ENCODE results near the gene VAMP7. TPM values are rescaled to one million over a fixed set of nuclear protein-coding genes. Genes with fewer than 3 reads are reported as not detected.
"Not testable (repeated sequence)": the region's sequence is repeated elsewhere in the genome, so short reads cannot be mapped to it uniquely, and the experiment has no call there.

The VAMP7 gene
- total RNA-seq, 1 donor from 2014 or later = 35.7 TPM

DNA sequence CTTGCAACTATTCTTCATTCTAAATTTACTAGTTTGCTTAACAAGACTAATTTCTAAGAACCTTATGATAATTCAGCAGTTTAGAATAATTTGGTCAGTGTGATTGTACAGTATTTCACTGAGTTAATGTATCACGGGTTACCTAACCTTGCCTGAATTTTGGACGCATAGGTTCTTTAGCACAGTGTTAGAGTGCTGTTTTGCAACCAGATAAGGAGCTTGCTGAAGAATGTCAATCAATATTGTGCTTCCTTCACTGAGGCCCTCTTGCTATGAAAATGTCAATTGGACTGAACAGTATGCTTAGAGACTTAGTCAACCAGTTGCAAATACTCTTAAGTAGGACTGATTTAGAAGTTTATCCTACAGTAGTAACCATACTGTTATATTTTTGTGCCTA is 19.6 kb downstream of the VAMP7 start:
- DNase-seq (ENCODE audit: low spot score) = no peak

- DNase-seq (ENCODE audit: low spot score) = not testable (repeated sequence)
These were observed 26.5 kb downstream of the VAMP7 start for GRCh38 chrX:155907661-155908060.

- no peak for DNase-seq (ENCODE audit: low spot score)
These were observed 42.1 kb downstream of the VAMP7 start for GRCh38 chrX:155923200-155923599.

DNA sequence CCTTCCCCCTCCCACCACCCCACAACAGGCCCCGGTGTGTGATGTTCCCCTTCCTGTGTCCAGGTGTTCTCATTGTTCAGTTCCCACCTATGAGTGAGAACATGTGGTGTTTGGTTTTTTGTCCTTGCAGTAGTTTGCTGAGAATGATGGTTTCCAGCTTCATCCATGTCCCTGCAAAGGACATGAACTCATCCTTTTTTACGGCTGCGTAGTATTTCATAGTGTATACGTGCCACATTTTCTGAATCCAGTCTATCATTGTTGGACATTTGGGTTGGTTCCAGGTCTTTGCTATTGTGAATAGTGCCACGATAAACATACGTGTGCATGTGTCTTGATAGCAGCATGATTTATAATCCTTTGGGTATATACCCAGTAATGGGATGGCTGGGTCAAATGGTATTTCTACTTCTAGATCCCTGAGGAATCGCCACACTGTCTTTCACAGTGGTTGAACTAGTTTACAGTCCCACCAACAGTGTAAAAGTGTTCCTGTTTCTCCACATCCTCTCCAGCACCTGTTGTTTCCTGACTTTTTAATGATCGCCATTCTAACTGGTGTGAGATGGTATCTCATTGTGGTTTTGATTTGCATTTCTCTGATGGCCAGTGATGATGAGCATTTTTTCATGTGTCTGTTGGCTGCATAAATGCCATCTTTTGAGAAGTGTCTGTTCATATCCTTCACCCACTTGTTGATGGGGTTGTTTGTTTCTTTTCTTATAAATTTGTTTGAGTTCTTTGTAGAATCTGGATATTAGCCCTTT is 49.9 kb downstream of the VAMP7 start:
- DNase-seq (ENCODE audit: low spot score) = not testable (repeated sequence)

DNA sequence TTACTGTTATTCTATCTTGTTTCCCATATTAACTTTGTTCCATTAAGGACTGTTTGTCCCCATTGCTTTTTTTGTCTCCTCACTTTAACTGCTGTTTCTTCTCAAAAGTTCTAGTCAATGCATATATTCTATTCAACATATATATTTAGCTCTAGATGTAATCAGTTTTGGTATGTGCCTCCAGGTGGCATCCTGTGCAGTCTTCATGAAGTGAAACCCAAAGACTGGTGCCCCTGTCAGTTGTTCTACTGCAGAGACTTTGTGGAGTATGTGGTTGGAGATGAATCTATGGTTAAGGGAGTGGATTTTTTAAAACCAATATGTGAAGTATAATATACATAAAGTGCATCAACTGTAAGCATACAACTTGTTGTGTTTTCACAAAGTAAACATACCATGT is 57.0 kb downstream of the VAMP7 start:
- no peak for DNase-seq (ENCODE audit: low spot score)

DNA sequence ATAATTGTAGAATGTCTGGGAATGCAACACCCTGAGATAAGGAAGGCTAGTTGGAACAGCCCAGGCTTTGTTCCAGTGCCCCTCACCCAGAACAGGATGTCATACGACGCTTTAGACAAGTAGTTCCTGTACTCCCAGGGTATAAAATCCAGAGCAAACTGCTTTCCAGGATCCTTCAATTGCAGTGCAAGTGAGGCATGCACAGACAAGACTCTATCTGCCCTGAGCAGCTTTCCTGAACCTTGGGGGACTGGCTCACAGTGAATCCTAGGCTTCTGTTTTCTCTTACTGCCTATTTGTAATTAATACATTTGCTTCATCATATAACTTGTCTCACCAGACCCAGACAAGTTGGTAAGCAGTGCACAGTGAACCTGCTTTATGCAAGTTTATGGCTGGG is 68.0 kb downstream of the VAMP7 start:
- DNase-seq (ENCODE audit: low spot score) = no peak

- DNase-seq (ENCODE audit: low spot score) = no peak
These were observed 70.2 kb downstream of the VAMP7 start for GRCh38 chrX:155951237-155951789.

- DNase-seq (ENCODE audit: low spot score) = no peak
These were observed 71.9 kb downstream of the VAMP7 start for GRCh38 chrX:155953055-155953454.

DNA sequence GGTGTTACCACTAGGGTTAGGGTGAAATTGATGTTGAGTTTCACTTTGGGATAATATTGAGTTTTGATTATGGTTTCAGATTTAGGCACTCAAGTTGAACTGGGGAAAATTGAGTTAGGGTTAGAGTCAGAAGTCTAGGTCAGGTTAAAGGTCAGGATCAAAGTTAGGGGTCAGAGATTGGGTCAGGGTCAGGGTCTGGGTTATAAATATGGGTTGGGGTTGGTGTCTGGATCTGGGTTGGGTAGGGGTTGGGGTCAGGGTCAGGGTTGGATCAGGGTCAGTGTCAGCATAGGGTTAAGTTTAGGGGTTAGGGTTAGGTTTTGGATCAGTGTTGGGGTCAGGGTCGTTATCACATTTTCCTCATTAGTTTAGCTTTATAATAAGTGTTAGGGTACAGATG is 73.6 kb downstream of the VAMP7 start:
- DNase-seq (ENCODE audit: low spot score) = no peak

DNA sequence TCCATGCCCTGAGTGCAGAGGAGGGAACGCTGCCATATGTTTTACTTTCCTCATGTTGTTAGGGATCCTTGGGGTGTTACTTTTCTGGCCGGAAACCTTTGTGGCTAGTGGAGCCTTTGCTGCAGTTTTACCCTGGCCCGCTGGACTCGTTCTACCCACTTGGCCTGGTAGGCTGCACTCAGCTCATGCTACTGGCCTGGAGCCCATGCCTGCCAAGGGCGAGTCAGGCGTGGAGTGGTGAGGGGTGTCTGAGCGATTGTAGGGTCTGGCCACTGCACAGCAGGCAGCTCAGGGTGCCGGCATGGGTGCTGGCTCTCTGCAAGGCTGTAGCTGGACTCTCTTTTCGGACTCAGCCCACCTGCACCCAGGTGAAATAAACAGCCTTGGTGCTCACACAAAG is 75.0 kb downstream of the VAMP7 start:
- no peak for DNase-seq (ENCODE audit: low spot score)

DNA sequence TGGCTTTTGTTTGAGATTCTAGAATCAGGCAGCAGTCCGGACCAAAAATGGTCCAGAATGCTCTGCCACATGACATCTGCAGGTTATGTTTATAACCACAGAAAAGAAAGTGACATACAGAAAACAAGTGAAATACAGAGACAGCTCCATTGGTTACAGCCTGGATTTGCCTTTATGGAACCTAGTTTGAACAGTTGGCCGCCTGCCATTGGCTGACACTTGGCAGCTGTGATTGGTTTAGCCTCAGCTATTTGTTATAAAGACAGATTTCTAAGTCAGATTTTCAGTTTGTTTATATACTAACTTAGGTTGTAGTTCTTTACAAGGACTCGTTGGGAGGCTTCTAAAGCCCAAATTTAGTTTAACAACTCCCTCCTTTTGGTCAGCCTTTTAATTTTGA is 75.5 kb downstream of the VAMP7 start:
- no peak for DNase-seq (ENCODE audit: low spot score)

DNA sequence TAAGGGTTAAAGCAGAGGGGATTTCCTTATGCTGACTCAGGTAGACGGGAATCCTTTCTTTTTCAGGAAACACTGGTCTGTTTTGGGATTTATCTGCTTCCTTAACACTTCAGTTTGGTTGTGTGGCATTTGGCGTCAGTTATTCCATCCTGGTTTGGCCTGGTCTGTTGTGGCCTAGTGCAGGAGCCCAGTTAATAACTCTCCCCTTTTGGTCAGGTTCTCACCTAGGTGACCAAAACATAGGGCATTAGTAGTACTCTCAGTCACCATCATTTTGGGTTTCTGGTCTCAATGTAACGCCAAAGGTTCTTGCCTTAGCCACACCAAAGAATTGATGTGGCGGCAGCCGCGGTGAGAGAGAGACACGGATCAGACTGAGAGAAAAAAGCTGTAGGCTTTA is 76.7 kb downstream of the VAMP7 start:
- no peak for DNase-seq (ENCODE audit: low spot score)

- no peak for DNase-seq (ENCODE audit: low spot score)
These were observed 78.0 kb downstream of the VAMP7 start for GRCh38 chrX:155959018-155959587.

DNA sequence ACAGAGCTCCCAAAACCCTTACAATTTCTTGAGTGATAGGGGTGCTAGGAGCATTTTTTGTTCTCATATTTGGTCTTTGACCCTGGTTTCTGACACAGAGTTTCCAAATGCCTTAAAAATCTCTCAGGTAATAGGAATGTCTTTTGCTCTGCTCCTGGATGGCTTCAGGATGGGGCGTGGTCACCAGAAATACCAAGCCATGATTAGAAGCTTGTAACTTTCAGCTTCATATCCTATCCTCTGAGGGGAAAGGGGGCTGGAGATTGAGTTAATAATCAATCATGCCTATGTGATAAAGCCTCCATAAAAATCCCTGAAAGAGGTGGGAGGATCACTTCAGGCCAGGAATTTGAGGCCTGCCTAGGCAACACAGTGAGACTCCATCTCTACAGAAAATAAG is 81.8 kb downstream of the VAMP7 start:
- DNase-seq (ENCODE audit: low spot score) = no peak

- no peak for DNase-seq (ENCODE audit: low spot score)
These were observed 85.7 kb downstream of the VAMP7 start for GRCh38 chrX:155966876-155967275.

DNA sequence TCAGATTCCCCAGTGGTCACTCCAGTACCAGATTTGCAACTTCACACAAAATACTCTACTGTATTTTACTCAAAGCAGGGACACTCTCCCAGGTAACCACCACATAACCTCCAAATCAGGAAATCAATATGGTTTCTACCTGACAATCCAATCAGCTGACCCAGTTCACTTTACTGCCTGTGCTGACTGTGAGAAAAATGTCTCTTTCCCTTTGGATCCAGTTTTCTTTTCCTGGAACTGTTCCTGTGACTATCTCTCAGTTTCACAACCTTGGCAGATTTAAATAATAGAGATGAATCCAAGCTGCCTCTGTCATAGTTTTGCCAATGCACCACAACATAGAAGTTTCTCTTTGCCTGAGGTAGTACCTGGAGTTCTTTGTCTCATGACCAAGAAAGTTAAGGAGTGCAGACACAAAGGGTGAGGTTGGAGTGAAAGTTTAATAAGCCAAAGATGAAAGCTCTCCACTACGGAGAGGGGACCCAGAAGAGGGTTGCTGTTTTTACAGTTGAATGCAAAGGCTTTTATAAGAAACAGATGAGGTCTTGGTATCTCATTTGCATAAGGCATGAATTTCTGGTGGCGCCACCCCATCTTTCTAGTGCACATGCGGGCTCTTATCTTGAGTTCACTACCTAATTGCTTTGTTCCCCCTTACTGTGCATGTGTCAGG is 86.6 kb downstream of the VAMP7 start:
- DNase-seq (ENCODE audit: low spot score) = no peak

DNA sequence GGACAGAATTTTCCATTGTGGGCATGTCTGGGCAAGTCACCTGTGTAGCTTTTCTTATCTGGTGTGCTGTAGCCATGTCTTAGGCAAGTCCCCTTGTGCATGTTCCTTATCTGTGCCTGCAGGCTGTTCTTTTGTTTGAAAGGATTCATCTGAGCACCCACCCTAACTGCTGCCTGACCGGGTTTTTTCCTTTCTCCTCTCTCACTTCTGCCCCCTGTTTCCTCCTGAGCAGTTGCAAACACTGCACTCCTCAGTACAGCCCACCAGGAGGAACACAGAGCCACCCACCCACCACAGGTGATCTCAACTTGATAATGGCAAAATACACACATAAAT is 87.1 kb downstream of the VAMP7 start:
- DNase-seq (ENCODE audit: low spot score) = no peak

- DNase-seq (ENCODE audit: low spot score) = no peak
These were observed 87.6 kb downstream of the VAMP7 start for GRCh38 chrX:155968791-155969190.

GRCh38 chrX:155971658-155972057 is 90.5 kb downstream of the VAMP7 start:
- not testable (repeated sequence) for DNase-seq (ENCODE audit: low spot score)

- not testable (repeated sequence) for DNase-seq (ENCODE audit: low spot score)
These were observed 91.1 kb downstream of the VAMP7 start for GRCh38 chrX:155972241-155972640.

DNA sequence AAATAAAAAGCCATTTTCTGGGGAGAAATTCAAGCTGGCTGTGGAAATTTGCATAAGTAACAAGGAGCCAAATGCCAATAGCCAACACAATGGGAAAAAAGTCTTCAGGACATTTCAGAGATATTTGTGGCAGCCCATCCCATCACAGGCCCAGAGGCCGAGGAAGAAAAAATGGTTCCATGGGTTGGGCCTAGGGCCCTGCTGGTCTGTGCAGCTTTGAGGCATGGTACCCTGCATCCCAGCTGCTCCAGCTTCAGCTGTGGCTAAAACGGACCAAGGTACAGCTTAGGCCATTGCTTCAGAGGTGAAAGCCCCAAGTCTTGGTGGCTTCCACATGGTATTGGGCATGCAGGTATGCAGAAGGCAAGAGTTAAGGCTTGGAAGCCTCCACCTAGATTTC is 102.2 kb downstream of the VAMP7 start:
- no peak for DNase-seq (ENCODE audit: low spot score)

DNA sequence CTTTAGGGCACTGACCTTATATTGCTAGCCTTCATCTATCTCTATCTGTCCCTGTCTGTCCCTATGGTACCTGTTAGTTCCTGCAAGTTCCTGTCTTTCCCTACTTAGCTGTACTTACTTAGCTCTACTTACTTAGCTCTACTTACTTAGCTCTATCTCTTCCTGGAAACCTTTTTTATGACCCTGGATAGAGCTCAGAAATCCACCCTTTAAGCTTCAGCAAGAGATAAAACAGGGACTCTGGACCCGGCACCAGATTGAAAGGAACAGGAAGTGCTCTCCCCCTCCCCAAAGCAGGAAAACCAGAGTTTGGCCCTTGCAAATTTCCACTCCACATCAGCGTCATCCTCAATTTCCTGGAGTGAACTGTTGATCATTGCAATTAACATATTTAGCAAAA is 104.1 kb downstream of the VAMP7 start:
- no peak for DNase-seq (ENCODE audit: low spot score)
